Measurements from ENCODE around the gene DOK6. TPM values are rescaled to one million over a fixed set of nuclear protein-coding genes. Genes with fewer than 3 reads are reported as not detected.

The DOK6 gene
- total RNA-seq, 1 experiment from 2014 or later = not detected

DNA sequence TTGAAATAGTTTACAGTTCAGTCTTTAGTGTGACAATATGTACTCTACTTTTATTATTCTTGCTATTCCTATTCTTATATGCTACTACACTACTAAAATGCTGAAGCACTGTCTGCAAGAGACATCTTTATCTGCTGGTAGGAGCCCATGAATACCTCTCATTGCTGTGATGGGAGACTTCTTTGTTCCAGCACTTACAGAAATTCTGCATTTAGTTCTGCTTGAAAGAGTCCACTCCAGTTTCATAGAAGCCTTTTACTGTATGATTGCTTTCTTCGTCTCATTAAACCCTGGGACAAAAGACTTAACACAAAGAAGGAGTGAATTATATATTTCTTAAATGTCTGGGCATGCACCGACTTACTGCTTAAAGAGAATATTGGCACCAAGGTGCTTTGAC is 274.3 kb downstream of the DOK6 start:
- BruUV-seq (replicated peaks) = no TSS peak
- no peaks in the 10 kb centered on the region for H3K36me3 Mint-ChIP-seq (ENCODE audit: insufficient read depth, unreplicated experiment)
- DNase-seq = no peak
- intact Hi-C loops (cut with micrococcal nuclease; ENCODE audit: unreplicated experiment) = no loop called here
- no peaks in the 10 kb centered on the region for H3K27me3 Mint-ChIP-seq (ENCODE audit: unreplicated experiment)
- no peaks in the 10 kb centered on the region for H3K9me3 Mint-ChIP-seq (ENCODE audit: low read depth, unreplicated experiment)
- no peak overlapping the region for H3K4me3 Mint-ChIP-seq (ENCODE audit: low read depth, unreplicated experiment)
- TF ChIP-seq, protein P1, sequence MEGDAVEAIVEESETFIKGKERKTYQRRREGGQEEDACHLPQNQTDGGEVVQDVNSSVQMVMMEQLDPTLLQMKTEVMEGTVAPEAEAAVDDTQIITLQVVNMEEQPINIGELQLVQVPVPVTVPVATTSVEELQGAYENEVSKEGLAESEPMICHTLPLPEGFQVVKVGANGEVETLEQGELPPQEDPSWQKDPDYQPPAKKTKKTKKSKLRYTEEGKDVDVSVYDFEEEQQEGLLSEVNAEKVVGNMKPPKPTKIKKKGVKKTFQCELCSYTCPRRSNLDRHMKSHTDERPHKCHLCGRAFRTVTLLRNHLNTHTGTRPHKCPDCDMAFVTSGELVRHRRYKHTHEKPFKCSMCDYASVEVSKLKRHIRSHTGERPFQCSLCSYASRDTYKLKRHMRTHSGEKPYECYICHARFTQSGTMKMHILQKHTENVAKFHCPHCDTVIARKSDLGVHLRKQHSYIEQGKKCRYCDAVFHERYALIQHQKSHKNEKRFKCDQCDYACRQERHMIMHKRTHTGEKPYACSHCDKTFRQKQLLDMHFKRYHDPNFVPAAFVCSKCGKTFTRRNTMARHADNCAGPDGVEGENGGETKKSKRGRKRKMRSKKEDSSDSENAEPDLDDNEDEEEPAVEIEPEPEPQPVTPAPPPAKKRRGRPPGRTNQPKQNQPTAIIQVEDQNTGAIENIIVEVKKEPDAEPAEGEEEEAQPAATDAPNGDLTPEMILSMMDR (IDR thresholded peaks at IDR 0.05; ENCODE audit: unreplicated experiment) = no peak
- no peak overlapping the region for H3K27ac Mint-ChIP-seq (ENCODE audit: unreplicated experiment)
- H3K4me1 Mint-ChIP-seq (ENCODE audit: low read depth, unreplicated experiment) = no peaks in the 10 kb centered on the region
- CTCF ChIA-PET = no interaction called here

DNA sequence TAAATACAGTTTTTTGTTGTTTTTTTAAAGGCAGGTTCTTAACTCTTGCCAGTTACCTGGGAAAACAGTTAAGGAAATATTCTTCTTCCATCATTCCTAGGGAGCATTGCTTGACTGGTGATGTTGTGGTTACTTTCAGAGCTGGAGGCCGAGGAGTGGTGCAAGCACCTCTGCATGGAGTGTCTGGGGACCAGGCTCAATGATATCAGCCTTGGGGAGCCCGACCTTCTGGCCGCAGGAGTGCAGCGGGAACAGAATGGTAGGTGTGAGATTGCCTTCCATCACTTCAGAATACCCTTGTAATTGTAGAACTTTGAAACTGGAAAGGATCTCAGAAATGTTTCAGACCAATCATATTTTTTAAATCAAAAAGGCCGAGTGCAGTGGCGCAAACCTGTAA is 276.9 kb downstream of the DOK6 start:
- H3K36me3 Mint-ChIP-seq (ENCODE audit: insufficient read depth, unreplicated experiment) = no peaks in the 10 kb centered on the region
- H3K27ac Mint-ChIP-seq (ENCODE audit: unreplicated experiment) = no peak overlapping the region
- CTCF ChIA-PET = no interaction called here
- no peak overlapping the region for H3K4me3 Mint-ChIP-seq (ENCODE audit: low read depth, unreplicated experiment)
- H3K4me1 Mint-ChIP-seq (ENCODE audit: low read depth, unreplicated experiment) = no peaks in the 10 kb centered on the region
- no peak for DNase-seq
- BruUV-seq (replicated peaks) = no TSS peak
- no peaks in the 10 kb centered on the region for H3K9me3 Mint-ChIP-seq (ENCODE audit: low read depth, unreplicated experiment)
- intact Hi-C loops (cut with micrococcal nuclease; ENCODE audit: unreplicated experiment) = no loop called here
- no peaks in the 10 kb centered on the region for H3K27me3 Mint-ChIP-seq (ENCODE audit: unreplicated experiment)
- TF ChIP-seq, protein P1 (IDR thresholded peaks at IDR 0.05; ENCODE audit: unreplicated experiment) = no peak

DNA sequence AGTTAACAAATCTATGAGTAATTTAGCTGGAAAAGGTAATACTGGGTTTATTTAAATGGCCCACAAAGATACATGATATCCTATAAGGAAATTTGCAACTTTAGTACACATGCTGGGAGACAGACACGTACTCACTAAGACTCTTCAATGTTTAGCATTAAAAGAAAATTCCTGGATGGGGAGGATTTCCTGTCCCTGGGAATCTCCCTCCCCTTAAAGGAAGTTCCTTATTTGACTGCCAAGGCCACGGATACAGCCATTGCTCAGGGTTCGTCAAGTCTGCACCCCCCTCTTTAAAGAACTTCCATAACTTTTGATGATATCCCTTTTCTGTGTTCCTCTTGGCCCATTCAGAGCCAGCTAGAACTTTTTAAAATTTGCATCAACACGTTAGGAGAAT is 279.4 kb downstream of the DOK6 start:
- TF ChIP-seq, protein P1 (IDR thresholded peaks at IDR 0.05; ENCODE audit: unreplicated experiment) = no peak
- no peak overlapping the region for H3K4me3 Mint-ChIP-seq (ENCODE audit: low read depth, unreplicated experiment)
- CTCF ChIA-PET = no interaction called here

DNA sequence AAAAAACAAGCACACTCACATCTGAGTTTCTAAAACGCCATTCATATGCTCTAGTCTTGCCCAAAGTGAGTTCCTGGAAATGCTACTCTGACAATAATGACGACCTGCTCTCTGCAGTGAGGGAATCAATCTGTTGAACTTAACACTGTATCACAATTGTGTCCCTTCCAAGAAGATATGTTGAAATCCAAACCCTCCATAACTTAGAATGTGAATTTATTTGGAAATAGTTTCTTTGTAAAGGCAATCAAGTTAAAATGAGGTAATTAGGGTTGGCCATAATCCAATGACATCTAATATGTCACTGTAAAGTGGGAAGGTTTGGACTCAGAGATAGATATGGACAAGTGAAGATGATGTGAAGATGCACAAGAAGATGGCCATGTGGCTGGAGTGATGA is 282.5 kb downstream of the DOK6 start:
- CTCF ChIA-PET = no interaction called here
- intact Hi-C loops (cut with micrococcal nuclease; ENCODE audit: unreplicated experiment) = no loop called here
- no TSS peak for BruUV-seq (replicated peaks)
- TF ChIP-seq, protein P1 (IDR thresholded peaks at IDR 0.05; ENCODE audit: unreplicated experiment) = no peak
- Mint-ChIP-seq H3K4me3 (ENCODE audit: low read depth, unreplicated experiment) (no peak overlapping the region), H3K9me3 (ENCODE audit: low read depth, unreplicated experiment) (no peaks in the 10 kb centered on the region), H3K4me1 (ENCODE audit: low read depth, unreplicated experiment) (no peaks in the 10 kb centered on the region), H3K27me3 (ENCODE audit: unreplicated experiment) (no peaks in the 10 kb centered on the region), H3K27ac (ENCODE audit: unreplicated experiment) (no peak overlapping the region), H3K36me3 (ENCODE audit: insufficient read depth, unreplicated experiment) (no peaks in the 10 kb centered on the region)
- no peak for DNase-seq

More for the DNA sequence above, 279.4 kb downstream of the DOK6 start:
- DNase-seq = no peak
- BruUV-seq (replicated peaks) = no TSS peak
- H3K4me1 Mint-ChIP-seq (ENCODE audit: low read depth, unreplicated experiment) = no peaks in the 10 kb centered on the region
- H3K27me3 Mint-ChIP-seq (ENCODE audit: unreplicated experiment) = no peaks in the 10 kb centered on the region
- H3K9me3 Mint-ChIP-seq (ENCODE audit: low read depth, unreplicated experiment) = no peaks in the 10 kb centered on the region
- no peak overlapping the region for H3K27ac Mint-ChIP-seq (ENCODE audit: unreplicated experiment)
- no peaks in the 10 kb centered on the region for H3K36me3 Mint-ChIP-seq (ENCODE audit: insufficient read depth, unreplicated experiment)
- intact Hi-C loops (cut with micrococcal nuclease; ENCODE audit: unreplicated experiment) = no loop called here

DNA sequence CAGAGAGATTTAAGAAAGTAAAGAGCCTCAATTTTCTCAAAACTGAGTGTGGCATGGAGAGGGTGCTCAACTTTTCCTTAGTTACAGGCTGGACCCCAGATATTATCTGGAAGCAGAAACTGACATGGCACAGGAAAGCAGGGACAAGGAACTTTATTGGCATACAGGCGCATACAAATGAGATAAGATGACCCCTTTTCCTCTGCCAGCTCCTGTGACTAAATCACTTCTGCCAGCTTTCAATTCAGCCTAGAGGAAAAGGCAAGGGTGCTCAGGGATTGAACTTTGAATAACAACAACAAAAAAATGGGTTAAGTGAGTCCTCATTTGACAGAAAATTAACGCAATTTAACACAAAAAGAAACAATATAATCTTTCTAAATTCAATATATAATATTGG is 284.1 kb downstream of the DOK6 start:
- Mint-ChIP-seq H3K4me1 (ENCODE audit: low read depth, unreplicated experiment) (no peaks in the 10 kb centered on the region), H3K27ac (ENCODE audit: unreplicated experiment) (no peak overlapping the region), H3K27me3 (ENCODE audit: unreplicated experiment) (no peaks in the 10 kb centered on the region), H3K9me3 (ENCODE audit: low read depth, unreplicated experiment) (no peaks in the 10 kb centered on the region), H3K36me3 (ENCODE audit: insufficient read depth, unreplicated experiment) (no peaks in the 10 kb centered on the region), H3K4me3 (ENCODE audit: low read depth, unreplicated experiment) (no peak overlapping the region)
- intact Hi-C loops (cut with micrococcal nuclease; ENCODE audit: unreplicated experiment) = no loop called here
- DNase-seq = no peak
- CTCF ChIA-PET = no interaction called here
- TF ChIP-seq, protein P1 (IDR thresholded peaks at IDR 0.05; ENCODE audit: unreplicated experiment) = no peak
- BruUV-seq (replicated peaks) = no TSS peak

Data from Calu3 (cell line).